MCF 10A (cell line): ENCODE data around the gene HSCB. TPM values are rescaled to one million over a fixed set of nuclear protein-coding genes. Genes with fewer than 3 reads are reported as not detected.
"Not testable (repeated sequence)": the region's sequence is repeated elsewhere in the genome, so short reads cannot be mapped to it uniquely, and the experiment has no call there.

Source experiments
- BruUV-seq: library from RNA; stranded (reverse); fragments of 400-500 nt; replicated peaks from 2 replicates; lab custom pipeline; 2021; lab: Mats Ljungman, UMichigan
- CTCF ChIA-PET: fragments of 300-600 bp; sonication (Branson Sonifier 250); formaldehyde crosslinking; extraction: SDS; loops from one replicate; lab custom pipeline; 2021; ENCODE audit warnings: antibody characterized with exemption, inconsistent platforms; lab: Yijun Ruan, JAX
- POLR2A ChIA-PET: fragments of 300-600, 350-650 bp; sonication (Branson Sonifier 250); formaldehyde crosslinking; extraction: SDS; loops from one replicate; lab custom pipeline; 2020; ENCODE audit warnings: antibody characterized with exemption, inconsistent platforms; lab: Yijun Ruan, JAX
- DNase-seq: peaks from one replicate; pipeline ENCODE4 v3.0.0-alpha.2; 2018; ENCODE audit not compliant: unreplicated experiment
- H3K27ac Mint-ChIP-seq: one replicate; pipeline ENCODE4 v1.8.0; 2022; ENCODE audit warnings: mild to moderate bottlenecking, low read depth, mixed read lengths; ENCODE audit not compliant: unreplicated experiment
- H3K27me3 Mint-ChIP-seq: one replicate; pipeline ENCODE4 v1.8.0; 2022; ENCODE audit warnings: mixed read lengths; ENCODE audit not compliant: insufficient read depth, unreplicated experiment
- H3K36me3 Mint-ChIP-seq: one replicate; pipeline ENCODE4 v1.8.0; 2022; ENCODE audit warnings: mild to moderate bottlenecking, moderate library complexity, mixed read lengths; ENCODE audit not compliant: insufficient read depth, unreplicated experiment
- H3K4me1 Mint-ChIP-seq: one replicate; pipeline ENCODE4 v1.8.0; 2022; ENCODE audit warnings: mixed read lengths; ENCODE audit not compliant: insufficient read depth, unreplicated experiment
- H3K4me3 Mint-ChIP-seq: one replicate; pipeline ENCODE4 v1.8.0; 2022; ENCODE audit warnings: mild to moderate bottlenecking, moderate library complexity, mixed read lengths; ENCODE audit not compliant: unreplicated experiment
- H3K9me3 Mint-ChIP-seq: one replicate; pipeline ENCODE4 v1.8.0; 2022; ENCODE audit warnings: mixed read lengths; ENCODE audit not compliant: unreplicated experiment
- intact Hi-C: fragments of 100-400 bp; cut with micrococcal nuclease; formaldehyde crosslinking; loops from 2 replicates; pipeline ENCODE4 v1.14.1; 2022
- total RNA-seq: library from RNA; stranded (reverse); gene quantifications from 2 replicates; pipeline ENCODE4 v1.2.3, GENCODE V29; 2022
- TF ChIP-seq, protein P1 (sequence below): fragments of 200-600 bp; IDR thresholded peaks from one replicate; pipeline ENCODE4 v1.8.0; 2022; ENCODE audit warnings: antibody characterized with exemption, mild to moderate bottlenecking; ENCODE audit not compliant: unreplicated experiment

HSCB gene
- total RNA-seq, 1 experiment from 2014 or later: 19.3 TPM

DNA sequence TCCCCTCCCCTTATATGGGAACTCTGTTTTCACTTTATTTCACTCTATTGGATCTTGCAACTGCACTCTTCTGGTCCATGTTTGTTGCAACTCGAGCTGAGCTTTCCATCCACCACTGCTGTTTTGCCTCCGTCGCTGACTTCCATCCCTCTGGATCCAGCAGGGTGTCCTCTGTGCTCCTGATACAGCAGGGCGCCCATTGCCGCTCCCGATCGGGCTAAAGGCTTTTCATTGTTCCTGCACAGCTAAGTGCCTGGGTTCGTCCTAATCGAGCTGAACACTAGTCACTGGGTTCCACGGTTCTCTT lies 19.6 kb downstream of the HSCB start:
- Mint-ChIP-seq H3K36me3 (peaks cover 5% of the 10 kb centered on the region), H3K9me3 (no peaks in the 10 kb centered on the region), H3K27me3 (no peaks in the 10 kb centered on the region), H3K4me3 (no peak overlapping the region), H3K4me1 (no peaks in the 10 kb centered on the region), H3K27ac (no peak overlapping the region)
- no peak for DNase-seq
- BruUV-seq: no TSS peak
- ChIA-PET CTCF (interaction anchor here (0.7 kb wide), 1 partner anchor 11 kb away, joined by 3 read pairs; no protein-coding TSS in a partner anchor), POLR2A (no interaction called here)
- TF ChIP-seq, protein P1, sequence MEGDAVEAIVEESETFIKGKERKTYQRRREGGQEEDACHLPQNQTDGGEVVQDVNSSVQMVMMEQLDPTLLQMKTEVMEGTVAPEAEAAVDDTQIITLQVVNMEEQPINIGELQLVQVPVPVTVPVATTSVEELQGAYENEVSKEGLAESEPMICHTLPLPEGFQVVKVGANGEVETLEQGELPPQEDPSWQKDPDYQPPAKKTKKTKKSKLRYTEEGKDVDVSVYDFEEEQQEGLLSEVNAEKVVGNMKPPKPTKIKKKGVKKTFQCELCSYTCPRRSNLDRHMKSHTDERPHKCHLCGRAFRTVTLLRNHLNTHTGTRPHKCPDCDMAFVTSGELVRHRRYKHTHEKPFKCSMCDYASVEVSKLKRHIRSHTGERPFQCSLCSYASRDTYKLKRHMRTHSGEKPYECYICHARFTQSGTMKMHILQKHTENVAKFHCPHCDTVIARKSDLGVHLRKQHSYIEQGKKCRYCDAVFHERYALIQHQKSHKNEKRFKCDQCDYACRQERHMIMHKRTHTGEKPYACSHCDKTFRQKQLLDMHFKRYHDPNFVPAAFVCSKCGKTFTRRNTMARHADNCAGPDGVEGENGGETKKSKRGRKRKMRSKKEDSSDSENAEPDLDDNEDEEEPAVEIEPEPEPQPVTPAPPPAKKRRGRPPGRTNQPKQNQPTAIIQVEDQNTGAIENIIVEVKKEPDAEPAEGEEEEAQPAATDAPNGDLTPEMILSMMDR: no peak
- intact Hi-C loops: no loop called here

DNA sequence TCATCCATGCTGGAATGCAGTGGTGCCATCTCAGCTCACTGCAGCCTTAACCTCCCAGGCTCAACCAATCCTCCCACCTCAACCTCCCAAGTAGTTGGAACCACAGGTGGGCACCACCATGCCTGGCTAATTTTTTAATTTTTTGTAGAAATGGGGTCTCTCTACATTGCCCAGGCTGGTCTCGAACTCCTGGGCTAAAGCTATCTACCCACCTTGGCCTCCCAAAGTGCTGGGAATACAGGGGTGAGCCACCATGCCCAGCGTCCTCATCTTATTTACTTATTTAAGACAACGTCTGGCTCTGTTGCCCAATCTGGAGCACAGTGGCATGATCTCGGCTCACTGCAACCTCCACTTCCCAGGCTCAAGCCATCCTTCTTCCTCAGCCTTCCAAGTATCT lies 20.2 kb downstream of the HSCB start:
- CTCF ChIA-PET: interaction anchor here (0.7 kb wide), 1 partner anchor 11 kb away, joined by 3 read pairs; no protein-coding TSS in a partner anchor
- H3K27me3 Mint-ChIP-seq, intact Hi-C loops, POLR2A ChIA-PET, BruUV-seq, DNase-seq, H3K36me3 Mint-ChIP-seq, H3K27ac Mint-ChIP-seq, H3K9me3 Mint-ChIP-seq, H3K4me3 Mint-ChIP-seq, H3K4me1 Mint-ChIP-seq: not testable (repeated sequence)

DNA sequence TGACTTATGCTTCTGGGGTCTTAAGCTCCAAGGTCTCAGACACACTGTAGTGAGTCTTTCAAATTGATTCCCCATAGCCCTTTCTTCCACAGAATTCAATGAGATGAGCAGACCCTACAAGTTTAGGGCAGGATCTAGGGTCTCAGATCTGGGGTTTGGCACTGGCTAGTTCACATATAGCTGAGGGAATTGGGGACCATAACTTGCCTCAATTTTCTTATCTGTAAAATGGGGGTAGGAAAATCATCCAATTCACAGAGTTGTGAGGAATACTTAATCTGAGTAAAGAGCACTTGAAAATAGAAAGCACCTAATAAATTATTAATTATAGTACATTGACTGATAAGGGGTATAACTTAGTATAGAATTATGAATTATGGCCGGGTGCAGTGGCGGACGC lies 24.8 kb downstream of the HSCB start:
- H3K27ac Mint-ChIP-seq: no peak overlapping the region
- H3K9me3 Mint-ChIP-seq: no peaks in the 10 kb centered on the region
- intact Hi-C loops: no loop called here
- no peaks in the 10 kb centered on the region for H3K4me1 Mint-ChIP-seq
- BruUV-seq: no TSS peak
- H3K4me3 Mint-ChIP-seq: no peak overlapping the region
- no peak for DNase-seq
- H3K27me3 Mint-ChIP-seq: no peaks in the 10 kb centered on the region
- TF ChIP-seq, protein P1: no peak
- ChIA-PET CTCF (no interaction called here), POLR2A (no interaction called here)
- peaks cover under 1% of the 10 kb centered on the region for H3K36me3 Mint-ChIP-seq

DNA sequence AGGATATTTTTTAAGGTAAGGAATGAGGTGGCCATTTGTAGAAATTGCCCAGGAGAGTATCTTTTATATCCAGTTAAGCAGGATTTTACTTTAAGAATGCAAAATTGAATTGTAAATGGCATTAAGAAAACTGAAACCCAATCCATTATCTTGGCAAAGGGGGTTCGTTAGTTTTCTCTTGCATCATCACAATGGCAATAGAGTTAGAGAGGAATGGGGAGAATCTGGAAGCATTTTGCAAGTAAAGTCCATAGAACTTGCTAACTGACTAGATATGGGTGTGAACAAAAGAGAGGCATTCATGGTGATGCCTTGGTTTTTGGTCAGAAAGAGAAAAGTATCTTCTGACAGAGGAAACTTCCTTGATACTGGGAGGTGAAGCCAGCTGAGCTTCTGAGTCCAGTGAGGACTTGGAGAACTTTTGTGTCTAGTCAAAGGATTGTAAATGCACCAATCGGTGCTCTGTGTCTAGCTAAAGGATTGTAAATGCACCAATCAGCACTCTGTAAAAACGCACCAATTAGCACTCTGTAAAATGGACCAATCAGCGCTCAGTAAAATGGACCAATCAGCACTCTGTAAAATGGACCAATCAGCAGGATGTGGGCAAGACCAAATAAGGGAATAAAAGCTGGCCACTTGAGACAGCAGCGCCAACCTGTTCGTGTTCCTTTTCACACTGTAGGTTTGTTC lies 27.0 kb downstream of the HSCB start:
- Mint-ChIP-seq H3K9me3 (no peaks in the 10 kb centered on the region), H3K4me1 (peaks cover 6% of the 10 kb centered on the region), H3K27me3 (no peaks in the 10 kb centered on the region), H3K36me3 (peaks cover 14% of the 10 kb centered on the region), H3K4me3 (no peak overlapping the region), H3K27ac (no peak overlapping the region)
- intact Hi-C loops: no loop called here
- ChIA-PET POLR2A (no interaction called here), CTCF (no interaction called here)
- BruUV-seq: no TSS peak
- TF ChIP-seq, protein P1: no peak
- no peak for DNase-seq
